Ascending aorta (tissue), 2 donors: Measurements from ENCODE around the gene RYR3. TPM values are rescaled to one million over a fixed set of nuclear protein-coding genes. Genes with fewer than 3 reads are reported as not detected.

Experiments
- DNase-seq, 2 donors: peaks; one replicate each; pipeline ENCODE4 v3.0.0-alpha.2; 2019; ENCODE audit warnings: low spot score in 2 of 2
- H3K27ac ChIP-seq, 2 donors: fragments of 200-600 bp; sonication (generic); one replicate each; pipeline ENCODE4 v1.5.1; 2016 to 2017; ENCODE audit warnings: mild to moderate bottlenecking in 1 of 2
- H3K27me3 ChIP-seq: fragments of 200-600 bp; sonication (generic); one replicate; pipeline ENCODE4 v1.5.1; 2017
- H3K36me3 ChIP-seq, 2 donors: fragments of 200-600 bp; sonication (generic); one replicate each; pipeline ENCODE4 v1.5.1; 2016
- H3K4me1 ChIP-seq, 2 donors: fragments of 200-600 bp; sonication (generic); one replicate each; pipeline ENCODE4 v1.5.1; 2016 to 2017; ENCODE audit warnings: mild to moderate bottlenecking in 1 of 2
- H3K4me3 ChIP-seq, 2 donors: fragments of 200-600 bp; sonication (generic); one replicate each; pipeline ENCODE4 v1.5.1; 2016 to 2017; ENCODE audit warnings: mild to moderate bottlenecking in 1 of 2
- H3K9me3 ChIP-seq, 2 donors: fragments of 200-600 bp; sonication (generic); one replicate each; pipeline ENCODE4 v1.5.1; 2016
- intact Hi-C: fragments of 100-400 bp; cut with DNase I; formaldehyde crosslinking; loops from one replicate; pipeline ENCODE4 v1.15.1; 2023
- total RNA-seq: library from RNA; depleted of rRNA; stranded (reverse); fragments of >200 nt; gene quantifications from one replicate; pipeline ENCODE4 v1.1.0, GENCODE V29; 2016
- TF ChIP-seq, protein P1 (sequence below), 3 experiments: fragments of 200-600 bp in 2 of 3; fragments of 450-650 bp in 1 of 3; sonication (generic) in 2 of 3; IDR thresholded peaks; one replicate each; pipeline ENCODE4 v1.5.1; 2016 to 2019; ENCODE audit warnings: antibody characterized with exemption in 3 of 3, mild to moderate bottlenecking in 1 of 3, moderate library complexity in 1 of 3

RYR3 gene
- total RNA-seq, 1 donor from 2014 or later: 3.1 TPM

DNA sequence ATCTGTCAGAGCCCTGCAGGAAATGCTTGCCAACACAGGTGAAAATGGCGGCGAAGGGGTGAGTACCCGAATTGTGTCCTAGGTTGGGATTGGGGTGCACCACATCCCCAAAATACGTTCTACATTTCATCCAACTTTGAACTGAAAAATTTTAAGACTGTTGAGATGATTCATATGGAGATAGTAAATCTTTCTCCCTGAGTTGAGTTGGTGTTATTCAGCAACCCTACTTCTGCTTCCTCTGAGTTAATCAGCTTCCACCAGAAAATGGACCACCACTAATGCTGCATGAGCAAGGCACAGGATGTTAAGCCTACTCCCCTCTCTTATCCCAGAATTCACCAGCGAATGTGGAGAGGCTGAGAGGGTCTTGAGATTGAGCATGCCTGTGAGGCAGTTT, 192.9 kb downstream of the RYR3 start:
- no peaks in the 10 kb centered on the region for H3K4me1 ChIP-seq
- H3K4me3 ChIP-seq: no peak overlapping the region
- H3K36me3 ChIP-seq: no peaks in the 10 kb centered on the region
- H3K27me3 ChIP-seq: no peaks in the 10 kb centered on the region
- DNase-seq: no peak
- TF ChIP-seq, protein P1, sequence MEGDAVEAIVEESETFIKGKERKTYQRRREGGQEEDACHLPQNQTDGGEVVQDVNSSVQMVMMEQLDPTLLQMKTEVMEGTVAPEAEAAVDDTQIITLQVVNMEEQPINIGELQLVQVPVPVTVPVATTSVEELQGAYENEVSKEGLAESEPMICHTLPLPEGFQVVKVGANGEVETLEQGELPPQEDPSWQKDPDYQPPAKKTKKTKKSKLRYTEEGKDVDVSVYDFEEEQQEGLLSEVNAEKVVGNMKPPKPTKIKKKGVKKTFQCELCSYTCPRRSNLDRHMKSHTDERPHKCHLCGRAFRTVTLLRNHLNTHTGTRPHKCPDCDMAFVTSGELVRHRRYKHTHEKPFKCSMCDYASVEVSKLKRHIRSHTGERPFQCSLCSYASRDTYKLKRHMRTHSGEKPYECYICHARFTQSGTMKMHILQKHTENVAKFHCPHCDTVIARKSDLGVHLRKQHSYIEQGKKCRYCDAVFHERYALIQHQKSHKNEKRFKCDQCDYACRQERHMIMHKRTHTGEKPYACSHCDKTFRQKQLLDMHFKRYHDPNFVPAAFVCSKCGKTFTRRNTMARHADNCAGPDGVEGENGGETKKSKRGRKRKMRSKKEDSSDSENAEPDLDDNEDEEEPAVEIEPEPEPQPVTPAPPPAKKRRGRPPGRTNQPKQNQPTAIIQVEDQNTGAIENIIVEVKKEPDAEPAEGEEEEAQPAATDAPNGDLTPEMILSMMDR (IDR thresholded peaks at IDR 0.05): no peak
- no peak overlapping the region for H3K27ac ChIP-seq
- intact Hi-C loops: no loop called here
- no peaks in the 10 kb centered on the region for H3K9me3 ChIP-seq

- Histone ChIP-seq H3K27ac (no peak overlapping the region), H3K4me3 (no peak overlapping the region)
- intact Hi-C loops: no loop called here
Measured at GRCh38 chr15:33506781-33507296, 196.1 kb downstream of the RYR3 start.

GRCh38 chr15:33508703-33509102, 197.9 kb downstream of the RYR3 start:
- intact Hi-C loops: no loop called here
- DNase-seq: no peak

More at GRCh38 chr15:33506781-33507296, 196.1 kb downstream of the RYR3 start:
- DNase-seq: no peak
- H3K36me3 ChIP-seq: no peaks in the 10 kb centered on the region
- H3K27me3 ChIP-seq: no peaks in the 10 kb centered on the region
- TF ChIP-seq, protein P1 (IDR thresholded peaks at IDR 0.05): no peak
- H3K9me3 ChIP-seq: no peaks in the 10 kb centered on the region
- H3K4me1 ChIP-seq: no peaks in the 10 kb centered on the region

GRCh38 chr15:33515121-33515520, 204.4 kb downstream of the RYR3 start:
- TF ChIP-seq, protein P1 (IDR thresholded peaks at IDR 0.05): no peak
- H3K4me3 ChIP-seq: no peak overlapping the region
- H3K4me1 ChIP-seq: no peaks in the 10 kb centered on the region
- intact Hi-C loops: no loop called here
- DNase-seq: no peak
- H3K27ac ChIP-seq: no peak overlapping the region
- H3K27me3 ChIP-seq: no peaks in the 10 kb centered on the region
- no peaks in the 10 kb centered on the region for H3K36me3 ChIP-seq
- no peaks in the 10 kb centered on the region for H3K9me3 ChIP-seq

More at GRCh38 chr15:33508703-33509102, 197.9 kb downstream of the RYR3 start:
- no peaks in the 10 kb centered on the region for H3K9me3 ChIP-seq
- H3K36me3 ChIP-seq: no peaks in the 10 kb centered on the region
- no peaks in the 10 kb centered on the region for H3K27me3 ChIP-seq
- H3K4me1 ChIP-seq: no peaks in the 10 kb centered on the region
- TF ChIP-seq, protein P1 (IDR thresholded peaks at IDR 0.05): no peak
- no peak overlapping the region for H3K4me3 ChIP-seq
- H3K27ac ChIP-seq: no peak overlapping the region

GRCh38 chr15:33516563-33516962, 205.8 kb downstream of the RYR3 start:
- intact Hi-C loops: no loop called here
- TF ChIP-seq, protein P1 (IDR thresholded peaks at IDR 0.05): no peak

DNA sequence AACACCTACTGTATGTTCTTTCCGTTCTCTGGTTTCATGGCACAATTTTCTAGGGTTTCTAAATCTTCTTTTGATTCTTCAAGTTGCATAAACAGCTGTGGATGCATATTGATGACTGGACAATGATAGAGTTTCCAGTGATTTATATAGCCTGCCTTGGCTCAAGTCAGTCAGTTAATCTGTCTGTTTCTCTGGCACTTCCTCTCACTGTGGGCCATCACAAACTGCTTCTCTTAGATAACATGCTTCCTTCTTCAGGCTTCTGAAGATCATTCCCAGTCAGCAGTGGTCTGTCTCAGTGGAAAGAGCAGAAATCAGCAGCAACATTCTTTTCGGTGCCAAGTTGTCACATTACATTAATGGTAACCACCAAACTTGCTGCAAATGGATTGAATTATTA, 207.2 kb downstream of the RYR3 start:
- no peak overlapping the region for H3K27ac ChIP-seq
- TF ChIP-seq, protein P1 (IDR thresholded peaks at IDR 0.05): no peak
- no peaks in the 10 kb centered on the region for H3K4me1 ChIP-seq
- no peaks in the 10 kb centered on the region for H3K36me3 ChIP-seq
- no peaks in the 10 kb centered on the region for H3K27me3 ChIP-seq
- intact Hi-C loops: no loop called here
- no peak overlapping the region for H3K4me3 ChIP-seq
- DNase-seq: no peak
- H3K9me3 ChIP-seq: no peaks in the 10 kb centered on the region

More at GRCh38 chr15:33516563-33516962, 205.8 kb downstream of the RYR3 start:
- no peak for DNase-seq
- Histone ChIP-seq H3K9me3 (no peaks in the 10 kb centered on the region), H3K4me3 (no peak overlapping the region), H3K27me3 (no peaks in the 10 kb centered on the region), H3K36me3 (no peaks in the 10 kb centered on the region), H3K4me1 (no peaks in the 10 kb centered on the region), H3K27ac (no peak overlapping the region)
